ENCODE results near the gene OLIG2.

The OLIG2 gene

GRCh38 chr21:33063375-33063883, 37.7 kb downstream of the OLIG2 start:
- POLR2A ChIA-PET, result no interaction called here
- TF ChIP-seq HDGF (IDR thresholded peaks at IDR 0.05; ENCODE audit: borderline replicate concordance) (no peak), CTBP1 (IDR thresholded peaks at IDR 0.05; ENCODE audit: borderline replicate concordance) (no peak), ELF4 (IDR thresholded peaks at IDR 0.05) (no peak), PKNOX1 (IDR thresholded peaks at IDR 0.05) (no peak), TARDBP (IDR thresholded peaks at IDR 0.05) (no peak), NFRKB (IDR thresholded peaks at IDR 0.05) (no peak), SP1 (IDR thresholded peaks at IDR 0.05) (no peak), FOXM1 (IDR thresholded peaks at IDR 0.05; ENCODE audit: borderline replicate concordance) (no peak)
- no peak for DNase-seq (ENCODE audit: extremely low spot score)

GRCh38 chr21:33063907-33064622, 38.3 kb downstream of the OLIG2 start:
- DNase-seq (ENCODE audit: extremely low spot score), result no peak
- TF ChIP-seq L3MBTL2 (conservative IDR thresholded peaks at IDR 0.05), result no peak
- no peak for TF ChIP-seq FOXM1 (IDR thresholded peaks at IDR 0.05; ENCODE audit: borderline replicate concordance)
- no peak for TF ChIP-seq CTBP1 (IDR thresholded peaks at IDR 0.05; ENCODE audit: borderline replicate concordance)
- TF ChIP-seq NFRKB (IDR thresholded peaks at IDR 0.05), result no peak
- TF ChIP-seq SP1 (IDR thresholded peaks at IDR 0.05), result no peak
- TF ChIP-seq ZNF384 (IDR thresholded peaks at IDR 0.05), result no peak
- TF ChIP-seq TARDBP (IDR thresholded peaks at IDR 0.05), result no peak
- no peak for TF ChIP-seq LEF1 (IDR thresholded peaks at IDR 0.05; ENCODE audit: borderline replicate concordance)
- TF ChIP-seq PKNOX1 (IDR thresholded peaks at IDR 0.05), result no peak
- no peak for TF ChIP-seq ELF4 (IDR thresholded peaks at IDR 0.05)
- TF ChIP-seq ARNT (IDR thresholded peaks at IDR 0.05), result no peak
- no peak for TF ChIP-seq SUZ12 (IDR thresholded peaks at IDR 0.05)
- no peak for TF ChIP-seq FOXK2 (IDR thresholded peaks at IDR 0.05)
- no peak for TF ChIP-seq HDGF (IDR thresholded peaks at IDR 0.05; ENCODE audit: borderline replicate concordance)
- ChIA-PET CTCF (no interaction called here), POLR2A (no interaction called here)

More at GRCh38 chr21:33063375-33063883, 37.7 kb downstream of the OLIG2 start:
- CTCF ChIA-PET, result no interaction called here

GRCh38 chr21:33064623-33065390, 39.1 kb downstream of the OLIG2 start:
- no peak for TF ChIP-seq SP1 (IDR thresholded peaks at IDR 0.05)
- TF ChIP-seq CTBP1 (IDR thresholded peaks at IDR 0.05; ENCODE audit: borderline replicate concordance), result no peak
- TF ChIP-seq TARDBP (IDR thresholded peaks at IDR 0.05), result no peak
- no peak for TF ChIP-seq HDGF (IDR thresholded peaks at IDR 0.05; ENCODE audit: borderline replicate concordance)
- TF ChIP-seq SUZ12 (IDR thresholded peaks at IDR 0.05), result no peak
- no peak for TF ChIP-seq ARNT (IDR thresholded peaks at IDR 0.05)
- no peak for TF ChIP-seq BHLHE40 (IDR thresholded peaks at IDR 0.05; ENCODE audit: borderline replicate concordance)
- TF ChIP-seq FOXK2 (IDR thresholded peaks at IDR 0.05), result no peak
- no peak for TF ChIP-seq ELF4 (IDR thresholded peaks at IDR 0.05)
- TF ChIP-seq L3MBTL2 (conservative IDR thresholded peaks at IDR 0.05), result no peak
- TF ChIP-seq FOXM1 (IDR thresholded peaks at IDR 0.05; ENCODE audit: borderline replicate concordance), result no peak
- TF ChIP-seq FOXA1 (IDR thresholded peaks at IDR 0.05), result no peak
- TF ChIP-seq ZNF384 (IDR thresholded peaks at IDR 0.05), result no peak
- no peak for TF ChIP-seq LEF1 (IDR thresholded peaks at IDR 0.05; ENCODE audit: borderline replicate concordance)
- TF ChIP-seq PKNOX1 (IDR thresholded peaks at IDR 0.05), result no peak
- TF ChIP-seq NFRKB (IDR thresholded peaks at IDR 0.05), result no peak
- DNase-seq (ENCODE audit: extremely low spot score), result no peak
- POLR2A ChIA-PET, result no interaction called here
- CTCF ChIA-PET, result interaction anchor here (0.6 kb wide), 1 partner anchor 20 kb away, joined by 4 read pairs; no protein-coding TSS in a partner anchor

- no peak for DNase-seq (ENCODE audit: extremely low spot score)
- POLR2A ChIA-PET, result no interaction called here
- no peak for TF ChIP-seq TARDBP (IDR thresholded peaks at IDR 0.05)
- TF ChIP-seq ARNT (IDR thresholded peaks at IDR 0.05), result no peak
- no peak for TF ChIP-seq L3MBTL2 (conservative IDR thresholded peaks at IDR 0.05)
- no peak for TF ChIP-seq FOXK2 (IDR thresholded peaks at IDR 0.05)
- TF ChIP-seq CTBP1 (IDR thresholded peaks at IDR 0.05; ENCODE audit: borderline replicate concordance), result no peak
- no peak for TF ChIP-seq ZNF384 (IDR thresholded peaks at IDR 0.05)
- TF ChIP-seq FOXA1 (IDR thresholded peaks at IDR 0.05), result no peak
- TF ChIP-seq SP1 (IDR thresholded peaks at IDR 0.05), result no peak
- TF ChIP-seq ELF4 (IDR thresholded peaks at IDR 0.05), result no peak
- TF ChIP-seq SUZ12 (IDR thresholded peaks at IDR 0.05), result no peak
- no peak for TF ChIP-seq BHLHE40 (IDR thresholded peaks at IDR 0.05; ENCODE audit: borderline replicate concordance)
- TF ChIP-seq HDGF (IDR thresholded peaks at IDR 0.05; ENCODE audit: borderline replicate concordance), result no peak
- no peak for TF ChIP-seq FOXM1 (IDR thresholded peaks at IDR 0.05; ENCODE audit: borderline replicate concordance)
- no peak for TF ChIP-seq PKNOX1 (IDR thresholded peaks at IDR 0.05)
- TF ChIP-seq LEF1 (IDR thresholded peaks at IDR 0.05; ENCODE audit: borderline replicate concordance), result no peak
- no peak for TF ChIP-seq NFRKB (IDR thresholded peaks at IDR 0.05)
- CTCF ChIA-PET, result no interaction called here
Observed at GRCh38 chr21:33067043-33067442, 41.3 kb downstream of the OLIG2 start.

- ChIA-PET CTCF (no interaction called here), POLR2A (no interaction called here)
- TF ChIP-seq NFRKB (IDR thresholded peaks at IDR 0.05), result no peak
- TF ChIP-seq ELF4 (IDR thresholded peaks at IDR 0.05), result no peak
- TF ChIP-seq FOXM1 (IDR thresholded peaks at IDR 0.05; ENCODE audit: borderline replicate concordance), result no peak
- TF ChIP-seq BHLHE40 (IDR thresholded peaks at IDR 0.05; ENCODE audit: borderline replicate concordance), result no peak
- TF ChIP-seq SUZ12 (IDR thresholded peaks at IDR 0.05), result no peak
- no peak for TF ChIP-seq LEF1 (IDR thresholded peaks at IDR 0.05; ENCODE audit: borderline replicate concordance)
- TF ChIP-seq PKNOX1 (IDR thresholded peaks at IDR 0.05), result no peak
- no peak for TF ChIP-seq TARDBP (IDR thresholded peaks at IDR 0.05)
- DNase-seq (ENCODE audit: extremely low spot score), result no peak
Observed at GRCh38 chr21:33067457-33067856, 41.7 kb downstream of the OLIG2 start.

Data from HEK293T (cell line).